Ovary (tissue), 3 donors: Measurements from ENCODE around the gene FREM3.

Source experiments
- CTCF ChIP-seq, 3 donors: fragments of 450-650 bp in 2 of 3; fragments of 200-600 bp in 1 of 3; IDR thresholded peaks; one replicate each; pipeline versions ENCODE4 v1.5.1 to v1.8.0; 2016 to 2022; ENCODE audit warnings: antibody characterized with exemption in 3 of 3, mild to moderate bottlenecking in 1 of 3
- POLR2A ChIP-seq: fragments of 450-650 bp; IDR thresholded peaks from one replicate; pipeline ENCODE4 v1.6.1; 2017; ENCODE audit warnings: antibody characterized with exemption, mild to moderate bottlenecking, moderate library complexity
- donor health status: DM: no; HTN: no; CAD: no.

- TF ChIP-seq CTCF (IDR thresholded peaks at IDR 0.05) (no peak), POLR2A (no peak)
Observed at GRCh38 chr4:143742834-143743233, 42.4 kb upstream of the FREM3 start.
